Ovary (tissue), 3 donors: ENCODE data around the gene AP4B1.

Experiments
- CTCF ChIP-seq, 3 donors: fragments of 450-650 bp in 2 of 3; fragments of 200-600 bp in 1 of 3; IDR thresholded peaks; one replicate each; pipeline versions ENCODE4 v1.5.1 to v1.8.0; 2016 to 2022; ENCODE audit warnings: antibody characterized with exemption in 3 of 3, mild to moderate bottlenecking in 1 of 3
- POLR2A ChIP-seq: fragments of 450-650 bp; IDR thresholded peaks from one replicate; pipeline ENCODE4 v1.6.1; 2017; ENCODE audit warnings: antibody characterized with exemption, mild to moderate bottlenecking, moderate library complexity
- donor health status: DM: no; HTN: no; CAD: no.

- TF ChIP-seq POLR2A: no peak
- no peak for TF ChIP-seq CTCF (IDR thresholded peaks at IDR 0.05)
Measured at GRCh38 chr1:113899111-113899510, 5.5 kb downstream of the AP4B1 start.
